HG02870 (cell line): ENCODE data around the gene IGSF11.
A peak's percentile ranks its signal among the peaks of the same experiment; 100 is the strongest.
"Not testable (repeated sequence)": the region's sequence is repeated elsewhere in the genome, so short reads cannot be mapped to it uniquely, and the experiment has no call there.

Experiments
- ATAC-seq: cut with Tn5 transposase; IDR thresholded peaks from one replicate; pipeline ENCODE4 v1.9.1; 2021; ENCODE audit warnings: mild to moderate bottlenecking, moderate library complexity; ENCODE audit not compliant: unreplicated experiment

The IGSF11 gene

DNA sequence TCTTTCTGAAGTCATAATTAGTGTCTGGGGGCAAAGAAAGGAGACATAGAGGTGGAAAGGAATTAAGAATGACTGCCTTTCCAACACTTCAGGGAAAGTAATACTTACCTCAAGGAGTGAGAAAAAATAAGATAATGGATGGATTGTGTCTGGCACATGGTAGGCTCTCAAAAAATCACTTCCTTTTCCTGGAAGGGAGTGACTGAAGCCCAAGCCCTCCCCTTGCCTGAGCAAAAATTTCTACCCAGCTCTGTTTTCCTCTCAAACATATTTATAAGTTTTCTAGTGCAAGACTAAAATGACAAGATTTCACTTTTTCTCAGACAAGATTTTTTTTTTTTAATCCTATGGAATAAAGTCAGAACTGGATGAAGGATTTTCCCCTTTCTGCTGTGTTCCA lies 145.0 kb downstream of the IGSF11 start:
- ATAC-seq: no peak

DNA sequence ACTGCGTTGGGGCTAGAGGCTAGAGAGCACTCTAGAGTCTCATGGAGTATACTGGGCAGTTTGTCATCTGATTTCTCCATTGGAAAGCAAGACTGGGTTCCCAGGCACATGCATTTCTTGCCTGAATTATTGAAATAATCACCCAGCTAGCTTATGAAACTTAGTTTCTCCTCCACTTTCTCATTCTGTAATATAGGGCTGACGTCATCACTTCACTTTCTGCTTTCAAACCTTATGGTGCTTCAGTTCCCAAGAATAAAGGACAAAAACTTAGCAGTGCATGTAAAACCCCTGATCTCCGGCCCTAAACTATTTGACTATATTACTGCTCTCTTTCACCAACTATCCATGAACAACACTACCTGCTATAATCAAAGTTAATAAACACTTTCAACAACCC lies 147.9 kb downstream of the IGSF11 start:
- ATAC-seq: no peak

DNA sequence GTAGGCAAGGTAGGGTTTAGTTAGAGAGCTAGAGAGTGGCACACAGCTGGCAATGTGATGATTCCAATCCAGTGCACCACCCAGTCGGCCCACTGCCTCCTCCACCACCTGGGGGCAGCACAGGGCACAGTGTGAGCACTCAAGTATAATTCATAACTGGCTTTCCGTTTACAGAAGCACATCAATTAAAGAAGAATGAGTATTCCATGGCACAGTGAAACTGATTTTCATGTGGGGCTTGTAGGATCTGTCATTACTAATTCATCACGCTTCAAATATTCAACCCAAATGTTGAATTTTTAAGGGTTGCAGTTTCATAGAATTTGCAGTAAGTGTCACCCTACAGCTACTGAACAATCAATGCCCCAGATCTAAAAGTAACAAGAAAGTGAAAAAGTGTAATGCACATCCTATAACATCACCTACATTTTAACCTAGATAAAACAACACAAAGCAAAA lies 149.9 kb downstream of the IGSF11 start:
- peak; percentile 59 for ATAC-seq

DNA sequence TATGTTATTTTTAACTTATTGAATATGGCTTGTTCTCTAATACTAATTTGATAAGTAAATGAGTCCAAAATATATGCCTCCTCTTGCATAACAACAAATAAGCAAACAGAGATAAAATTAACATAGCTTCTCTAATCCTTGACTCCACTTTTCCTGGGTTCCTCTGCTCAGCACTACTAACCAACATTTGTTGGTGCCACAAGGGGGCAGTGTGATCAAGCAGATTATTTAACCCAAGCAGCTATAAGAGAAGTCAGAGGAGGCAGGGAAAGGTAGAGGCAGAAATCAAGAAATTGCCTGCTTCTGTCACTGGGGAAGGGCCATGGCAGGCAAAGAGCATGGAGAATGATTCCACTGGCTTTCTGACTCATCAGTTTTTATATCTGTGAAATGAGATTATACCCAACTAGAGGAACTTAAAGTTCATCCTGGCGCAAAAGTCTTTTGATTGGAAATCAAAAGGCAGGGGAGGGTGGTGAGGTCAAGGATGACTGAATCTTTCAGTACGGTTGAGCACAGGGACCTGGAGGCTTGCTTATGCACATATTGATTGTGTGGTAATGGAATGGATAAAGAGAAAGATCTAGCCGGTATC lies 152.2 kb downstream of the IGSF11 start:
- peak; percentile 64 for ATAC-seq

DNA sequence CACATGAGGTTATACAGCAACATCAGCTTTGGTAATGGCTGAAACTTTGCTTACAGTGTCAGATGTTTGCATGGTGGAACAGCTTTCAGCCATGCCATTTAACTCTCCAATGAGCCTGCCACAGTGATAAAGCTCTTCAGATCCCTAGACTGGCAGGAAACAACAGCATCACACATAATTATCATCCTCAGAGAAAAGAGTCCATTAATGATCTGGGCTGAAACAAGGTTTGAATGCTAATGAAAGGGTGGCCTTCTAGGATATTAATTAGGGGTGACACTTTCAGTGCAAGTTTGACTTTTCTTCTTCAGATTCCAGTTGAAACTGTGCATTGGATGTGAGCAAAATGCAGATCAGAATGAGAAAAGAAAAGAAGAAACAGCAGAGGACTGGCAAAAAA lies 166.6 kb downstream of the IGSF11 start:
- ATAC-seq: no peak

DNA sequence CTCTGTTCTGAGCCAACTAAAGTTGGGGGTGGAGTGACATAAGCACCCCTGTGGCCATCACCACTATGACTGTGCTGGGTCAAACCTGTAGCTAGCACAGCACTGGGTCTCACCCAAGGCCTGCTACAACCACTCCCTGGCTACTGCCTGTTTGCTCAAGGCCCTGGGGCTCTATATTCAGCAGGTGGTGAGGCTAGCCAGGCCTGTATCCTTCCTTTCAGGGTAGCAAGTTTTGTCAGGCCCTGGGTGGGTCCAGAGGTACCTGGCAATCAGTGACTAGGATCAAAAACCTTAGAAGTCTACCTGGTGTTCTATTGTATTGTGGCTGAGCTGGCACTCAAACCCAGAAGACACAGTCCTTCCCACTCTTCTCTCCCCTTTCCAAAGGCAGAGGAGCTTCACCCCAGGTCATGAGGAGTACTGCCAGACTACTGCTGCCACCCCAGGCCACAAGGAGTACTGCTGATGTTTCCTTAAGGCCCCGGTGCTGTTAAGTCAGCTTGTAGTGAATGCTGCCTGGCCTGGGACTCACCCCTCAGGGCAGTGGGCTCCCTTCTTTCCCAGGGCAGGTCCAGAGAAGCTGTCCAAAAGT lies 170.8 kb downstream of the IGSF11 start:
- peak; percentile 90 for ATAC-seq

DNA sequence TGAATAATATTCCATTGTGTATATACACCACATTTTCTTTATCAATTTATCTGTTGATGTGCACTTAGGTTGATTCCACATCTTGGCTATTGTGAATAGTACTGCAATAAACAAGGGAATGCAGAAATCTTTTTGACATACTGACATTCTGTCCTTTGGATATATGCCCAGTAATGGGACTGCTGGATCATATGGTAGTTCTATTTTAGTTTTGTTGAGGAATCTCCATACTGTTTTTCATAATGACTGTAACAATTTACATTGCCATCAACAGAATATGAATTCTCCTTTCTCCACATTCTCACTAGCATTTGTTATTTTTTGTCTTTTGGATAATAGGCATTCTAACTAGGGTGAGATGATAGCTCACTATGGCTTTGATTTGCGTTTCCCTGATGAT lies 174.7 kb downstream of the IGSF11 start:
- ATAC-seq: no peak

DNA sequence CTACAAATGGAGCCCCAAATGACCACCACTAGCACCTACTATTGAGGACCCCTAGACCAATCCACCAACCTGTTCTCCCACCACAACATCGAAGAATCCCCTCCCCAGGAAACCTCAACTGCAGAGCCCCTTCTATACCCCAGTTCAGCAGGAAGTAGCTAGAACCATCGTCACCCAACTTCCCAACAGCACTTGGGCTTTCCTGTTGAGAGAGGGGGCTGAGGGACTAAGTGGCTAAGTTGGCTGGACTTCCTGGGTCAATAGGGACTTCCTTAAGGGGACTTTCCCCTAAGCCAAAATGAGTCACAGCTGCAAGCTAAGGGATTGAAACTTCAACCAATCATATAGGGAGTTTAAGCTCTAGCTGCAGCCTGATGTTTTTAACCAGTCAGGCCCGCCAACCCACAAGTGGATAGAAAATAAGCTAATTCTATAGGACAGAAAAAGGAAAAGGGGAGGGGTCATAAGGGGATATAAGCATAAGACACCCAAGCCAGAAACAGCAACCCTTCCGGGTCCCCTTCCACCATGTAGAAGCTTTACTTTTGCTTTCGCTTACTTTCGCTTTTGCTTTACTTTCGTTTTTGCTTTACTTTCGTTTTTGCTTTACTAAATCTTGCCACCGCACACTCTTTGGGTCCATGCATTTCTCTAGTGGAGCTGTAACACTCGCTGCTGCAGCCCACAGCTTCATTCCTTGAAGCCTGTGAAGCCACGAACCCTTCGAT lies 183.0 kb downstream of the IGSF11 start:
- not testable (repeated sequence) for ATAC-seq

DNA sequence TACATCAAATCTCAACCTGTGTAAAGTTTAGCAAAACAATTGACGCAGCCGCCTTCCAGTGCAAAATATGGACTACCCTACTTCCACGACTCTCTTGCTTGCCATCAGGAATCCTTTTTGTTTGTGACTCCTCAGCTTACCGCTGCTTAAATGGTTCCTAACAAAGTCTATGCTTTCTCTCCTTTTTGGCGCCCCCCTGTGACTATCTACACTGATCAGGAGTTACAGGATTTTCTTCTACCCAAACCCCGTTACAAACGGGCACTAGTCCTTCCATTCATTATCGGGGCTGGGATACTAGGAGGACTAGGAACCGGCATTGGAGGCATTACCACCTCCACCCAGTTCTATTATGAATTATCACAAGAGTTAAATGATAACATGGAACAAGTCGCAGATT lies 184.0 kb downstream of the IGSF11 start:
- no peak for ATAC-seq
